NCI-H2029 treated with DMSO at 0.1 percent for 48 hours (cell line): ENCODE results near the gene RPS6KA2.

Source experiments
- DNase-seq: peaks from one replicate; lab custom pipeline; 2025; lab: John Stamatoyannopoulos, UW

The RPS6KA2 gene

DNA sequence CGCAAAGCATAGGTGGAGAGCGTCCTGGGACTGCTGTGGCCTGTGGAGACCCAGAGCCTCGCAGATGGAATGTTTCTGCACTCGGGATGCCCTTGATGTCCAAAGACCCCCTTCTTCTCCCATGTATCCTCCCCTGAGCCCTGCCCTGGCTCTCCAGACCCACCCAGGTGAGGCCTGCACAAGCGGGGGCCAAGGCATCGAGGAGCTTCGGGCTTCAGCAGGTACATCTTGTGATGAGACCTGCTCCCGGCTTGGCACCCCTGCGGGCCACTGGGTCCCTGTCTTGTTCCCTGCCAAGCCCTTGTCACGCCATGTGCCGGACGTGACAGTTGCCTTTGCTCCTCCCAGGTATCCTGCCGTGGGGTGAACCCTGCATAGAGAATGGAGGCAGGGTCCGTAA is 125.8 kb downstream of the RPS6KA2 start:
- no peak for DNase-seq

DNA sequence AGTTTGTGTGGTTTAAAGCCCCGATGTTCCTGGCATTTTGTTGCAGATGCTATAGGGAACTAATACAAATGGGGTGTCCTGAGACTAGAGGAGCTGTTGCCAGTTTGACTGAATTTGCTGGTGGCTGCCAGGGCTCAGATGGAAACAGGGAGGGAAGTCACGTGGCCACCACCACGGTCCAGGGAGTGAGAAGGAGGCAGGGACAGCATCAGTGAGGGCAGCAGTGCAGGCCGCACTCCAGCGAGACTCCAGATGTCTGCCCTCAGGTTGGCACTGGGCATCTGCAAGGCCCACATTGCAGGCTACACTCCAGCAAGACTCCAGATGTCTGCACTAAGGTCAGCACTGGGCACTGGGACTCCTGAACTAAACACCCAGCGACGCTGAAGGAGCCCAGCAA is 126.8 kb downstream of the RPS6KA2 start:
- DNase-seq, result no peak

DNA sequence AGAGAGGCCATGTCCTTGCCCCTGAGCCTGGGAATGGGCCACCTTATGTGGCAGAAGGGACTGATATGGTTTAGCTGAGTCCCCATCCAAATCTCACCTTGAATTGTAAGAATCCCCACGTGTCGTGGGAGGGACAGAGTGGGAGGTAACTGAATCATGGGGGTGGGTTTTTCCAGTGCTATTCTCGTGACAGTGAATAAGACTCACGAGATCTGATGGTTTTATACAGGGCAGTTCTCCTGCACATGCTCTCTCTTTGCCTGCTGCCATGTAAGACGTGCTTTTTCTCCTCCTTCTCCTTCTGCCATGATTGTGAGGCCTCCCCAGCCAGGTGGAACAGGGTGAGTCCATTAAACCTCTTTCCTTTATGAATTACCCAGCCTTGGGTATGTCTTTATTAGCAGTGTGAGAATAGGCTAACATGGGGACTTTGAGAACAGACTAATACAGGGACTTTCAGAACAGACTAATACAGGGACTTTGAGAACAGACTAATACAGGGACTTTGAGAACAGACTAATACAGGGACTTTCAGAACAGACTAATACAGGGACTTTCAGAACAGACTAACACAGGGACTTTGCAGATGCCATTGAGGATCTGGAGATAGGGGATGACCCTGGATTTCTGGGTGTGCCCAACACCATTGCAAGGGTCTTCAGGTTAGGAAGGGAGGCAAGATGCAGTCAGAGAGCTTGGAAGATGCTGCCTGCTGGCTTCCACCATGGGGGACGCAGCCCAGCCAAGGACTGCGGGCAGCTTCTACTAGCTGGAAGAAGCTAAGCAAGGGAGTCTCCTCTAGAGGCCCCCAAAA is 127.5 kb downstream of the RPS6KA2 start:
- DNase-seq, result no peak

DNA sequence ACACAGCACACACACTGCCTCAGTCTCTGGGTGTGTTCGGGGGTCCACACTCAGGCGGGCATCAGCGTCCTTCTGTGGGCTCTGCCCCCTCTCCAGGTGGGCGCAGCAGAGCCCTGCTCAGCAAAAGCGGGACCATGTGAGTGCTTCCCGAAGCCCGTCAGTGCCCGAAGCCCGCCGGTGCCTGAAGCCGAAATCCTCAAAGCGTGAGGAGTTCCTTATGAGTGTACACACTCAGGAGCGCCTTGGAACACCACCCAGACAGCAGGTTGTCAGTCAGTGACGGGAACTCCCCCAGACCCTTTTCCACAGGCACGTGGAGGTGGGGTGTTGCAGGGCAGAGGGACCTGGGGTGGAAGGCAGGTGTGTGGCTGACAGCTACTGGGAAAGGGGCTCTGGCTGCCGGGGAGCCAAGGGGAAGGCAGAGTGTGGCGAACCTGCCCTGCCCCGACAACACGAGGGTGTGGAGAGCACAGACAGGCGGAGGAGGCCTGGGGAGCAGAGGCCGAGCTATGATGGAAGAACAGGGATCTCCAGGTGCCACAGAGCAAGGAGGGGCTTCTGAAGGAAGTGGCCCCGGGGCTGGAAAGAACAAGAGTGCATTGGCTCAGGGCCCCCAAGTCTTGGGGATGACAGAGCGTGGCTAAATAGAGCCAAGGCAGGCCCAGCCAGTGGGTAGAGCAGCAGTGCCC is 128.2 kb downstream of the RPS6KA2 start:
- DNase-seq, result no peak

DNA sequence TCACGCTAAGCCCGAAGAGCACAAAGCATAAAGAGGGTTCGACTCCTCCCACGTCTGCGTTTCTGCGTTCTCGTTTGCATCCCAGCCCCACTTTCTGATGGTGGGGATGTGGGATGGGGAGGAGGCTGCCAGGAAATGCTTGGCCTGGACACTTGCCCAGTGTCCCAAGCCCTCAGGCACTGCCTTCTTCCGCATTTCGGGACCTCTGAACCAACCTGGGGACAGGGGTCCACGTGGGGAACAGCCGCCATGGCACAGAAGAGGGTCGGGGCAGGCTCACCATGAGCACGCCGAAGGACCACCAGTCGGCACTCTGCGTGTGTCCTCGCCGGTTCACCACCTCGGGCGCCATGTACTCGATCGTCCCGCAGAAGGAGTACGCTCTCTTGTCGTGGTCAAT is 128.8 kb downstream of the RPS6KA2 start:
- DNase-seq, result no peak

DNA sequence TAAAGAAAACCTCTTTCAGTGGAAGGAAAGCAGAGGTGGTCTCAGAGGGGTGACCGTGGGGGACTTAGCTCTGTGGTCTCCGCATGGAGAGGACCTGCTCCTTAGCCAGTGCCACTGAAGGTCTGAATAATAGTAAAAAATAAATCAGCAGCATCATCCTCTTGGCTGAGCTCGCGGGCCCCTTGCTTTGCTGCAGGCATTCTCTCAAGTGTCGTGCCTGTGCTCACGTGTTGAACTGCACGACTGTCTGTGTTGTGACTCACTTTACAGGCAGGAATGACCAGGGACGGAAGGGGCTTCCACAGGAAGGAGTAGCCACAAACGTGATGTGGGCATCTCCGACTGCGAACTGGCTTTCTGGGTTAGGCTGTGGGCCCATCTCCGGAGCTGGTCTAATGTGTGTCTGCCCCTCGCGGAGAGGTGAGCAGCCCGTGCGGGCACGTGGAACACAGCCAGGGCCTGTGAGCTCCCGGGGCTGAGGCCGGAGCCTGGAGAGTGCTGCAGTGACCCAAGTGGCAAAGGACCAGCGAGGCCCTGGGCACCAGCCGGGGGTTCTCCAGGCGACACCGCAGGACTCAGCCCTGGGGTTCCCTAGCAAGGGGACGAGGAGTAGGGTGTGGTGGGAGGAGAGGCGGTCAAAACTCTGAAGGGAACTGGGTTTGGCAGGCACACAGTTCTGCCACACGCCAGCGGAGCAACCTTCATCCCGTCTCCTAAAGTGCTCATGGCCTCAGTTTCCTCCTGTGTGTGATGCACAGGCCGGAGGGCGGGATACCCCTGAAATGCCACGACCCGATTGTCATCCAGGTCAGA is 129.8 kb downstream of the RPS6KA2 start:
- DNase-seq, result no peak

DNA sequence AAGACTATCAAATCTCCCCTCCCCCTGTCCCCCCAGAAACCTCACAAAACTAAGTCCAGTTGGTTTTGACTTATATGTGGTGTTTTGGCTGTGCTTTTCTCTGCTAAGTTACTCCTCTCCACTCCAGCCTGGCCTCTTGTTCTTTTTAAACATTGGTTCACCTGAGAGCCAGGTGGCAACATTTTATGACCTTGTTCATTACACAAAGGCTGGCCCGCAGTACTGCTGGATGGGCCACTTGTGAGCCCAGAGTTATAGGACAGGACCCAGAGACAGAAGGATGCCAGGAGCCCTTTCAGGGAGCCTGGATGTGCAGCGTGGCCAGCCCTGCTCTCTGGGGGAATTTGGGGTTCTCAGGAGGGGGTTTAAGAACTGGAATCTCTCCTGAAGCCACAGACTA is 130.6 kb downstream of the RPS6KA2 start:
- DNase-seq, result peak; percentile 13

DNA sequence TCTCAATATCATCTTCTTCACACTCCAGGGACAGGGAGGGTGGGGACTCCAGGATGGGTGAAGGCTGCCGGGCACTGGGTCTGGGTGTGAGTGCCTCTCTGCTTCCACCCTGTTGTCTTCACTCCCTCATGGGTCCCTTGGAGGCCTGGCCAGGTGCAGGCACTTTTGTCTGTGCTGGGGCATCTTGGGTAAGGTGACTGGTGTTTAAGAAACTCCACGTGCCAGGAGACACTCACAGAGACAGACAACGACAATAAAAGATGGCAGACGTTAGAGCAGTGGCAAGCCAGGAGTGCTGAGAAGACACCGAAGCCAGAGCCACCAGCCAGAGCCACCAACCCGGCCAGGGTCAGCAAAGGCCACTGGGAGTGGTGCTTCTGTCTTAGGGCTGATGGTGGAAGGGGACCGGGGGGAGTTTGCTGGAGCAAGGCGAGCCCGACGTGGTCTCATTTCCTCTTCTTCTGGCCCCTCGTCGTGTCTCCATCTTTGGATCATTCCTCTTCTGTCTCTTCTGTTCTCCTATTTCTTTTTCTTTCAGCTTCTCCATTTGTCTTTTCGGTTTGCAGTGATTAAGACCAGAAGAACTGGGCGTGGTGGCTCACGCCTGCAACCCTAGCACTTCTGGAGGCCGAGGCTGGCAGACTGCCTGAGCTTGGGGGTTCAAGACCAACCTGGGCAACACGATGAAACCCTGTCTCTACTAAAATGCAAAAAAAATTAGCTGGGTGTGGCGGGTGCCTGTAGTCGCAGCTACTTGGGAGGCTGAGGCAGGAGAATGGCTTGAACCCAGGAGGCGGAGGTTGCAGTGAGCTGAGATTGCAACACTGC is 131.3 kb downstream of the RPS6KA2 start:
- no peak for DNase-seq

DNA sequence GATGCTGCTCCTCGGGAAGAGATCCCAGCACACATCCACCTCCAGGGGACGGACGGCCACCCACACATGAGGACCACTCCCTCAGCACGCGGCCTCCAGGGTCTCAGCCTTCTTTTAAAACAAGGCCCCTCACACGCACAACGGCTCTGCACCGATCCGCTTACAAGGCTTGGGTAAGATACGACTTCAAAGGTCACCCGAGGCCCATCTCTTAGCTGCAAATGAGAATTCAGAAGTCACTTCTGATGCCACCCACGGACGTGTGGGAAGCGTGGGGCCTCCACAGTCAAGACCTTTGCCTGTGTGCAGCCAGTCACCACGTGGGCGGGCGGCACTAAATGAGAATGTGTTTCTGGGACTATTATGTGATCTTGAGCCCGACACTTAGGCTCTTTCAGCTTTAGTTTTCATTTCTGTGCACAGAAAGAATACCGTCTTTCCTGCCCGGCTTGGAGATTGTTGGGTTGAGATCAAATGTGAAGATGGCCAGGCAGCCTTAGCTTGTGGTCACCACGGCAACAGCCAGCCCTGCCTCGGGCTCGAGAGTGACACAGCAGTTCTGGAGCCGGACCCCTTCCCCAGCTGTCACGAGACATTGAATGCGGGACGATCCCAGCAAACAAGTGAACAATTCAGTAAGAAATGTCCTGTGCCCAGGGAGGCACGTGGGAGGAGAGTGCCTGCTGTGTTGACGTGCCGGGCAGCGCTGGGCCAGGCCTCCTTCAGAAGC is 132.1 kb downstream of the RPS6KA2 start:
- DNase-seq, result no peak

DNA sequence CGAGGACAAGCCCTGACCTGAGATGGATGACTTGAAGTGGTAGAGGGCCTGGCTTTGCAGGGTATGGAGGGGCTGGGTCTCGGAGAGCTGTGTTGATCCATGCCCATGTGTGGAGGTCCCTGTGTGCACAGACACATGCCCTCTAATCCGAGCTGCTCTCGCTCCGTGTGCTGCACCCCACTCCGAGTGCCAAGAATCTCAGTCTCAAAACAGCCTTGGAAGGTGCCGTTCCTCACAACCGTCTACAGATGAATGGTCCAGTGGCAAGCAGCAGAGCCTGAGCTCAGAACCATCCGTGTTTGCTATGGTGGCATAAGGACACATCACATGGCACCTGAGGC is 133.0 kb downstream of the RPS6KA2 start:
- no peak for DNase-seq

DNA sequence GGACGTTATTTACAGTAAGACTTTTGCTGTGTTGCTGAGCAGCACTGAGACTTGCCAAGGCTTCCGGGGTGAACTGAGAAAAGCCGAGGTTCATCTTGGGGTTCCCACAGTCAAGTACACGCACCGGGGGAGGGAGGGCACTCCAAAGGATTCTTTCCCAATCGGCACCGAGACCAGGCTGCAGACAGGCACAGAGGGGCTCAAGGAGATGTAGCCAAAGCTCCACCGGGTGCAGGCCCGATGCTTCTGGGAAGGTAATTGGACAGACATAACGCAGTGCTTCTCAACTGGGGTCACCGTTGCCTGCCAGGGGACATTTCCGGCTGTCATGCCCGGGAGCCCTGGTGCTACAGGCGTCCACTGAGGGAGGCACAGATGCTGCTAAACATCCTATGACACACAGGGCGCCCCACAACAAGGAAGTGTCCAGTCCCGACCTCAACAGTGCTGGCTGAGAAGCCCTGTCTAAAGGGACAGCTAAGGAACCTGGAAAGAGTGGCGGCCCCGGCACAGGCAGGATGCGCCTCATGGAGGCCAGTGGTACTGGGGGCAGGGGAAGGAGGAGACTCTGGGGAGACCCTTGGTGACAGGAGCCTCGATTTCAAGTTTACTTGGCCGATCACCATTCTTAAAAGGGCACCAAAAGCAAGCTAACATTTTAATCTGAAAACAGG is 133.5 kb downstream of the RPS6KA2 start:
- DNase-seq, result no peak

DNA sequence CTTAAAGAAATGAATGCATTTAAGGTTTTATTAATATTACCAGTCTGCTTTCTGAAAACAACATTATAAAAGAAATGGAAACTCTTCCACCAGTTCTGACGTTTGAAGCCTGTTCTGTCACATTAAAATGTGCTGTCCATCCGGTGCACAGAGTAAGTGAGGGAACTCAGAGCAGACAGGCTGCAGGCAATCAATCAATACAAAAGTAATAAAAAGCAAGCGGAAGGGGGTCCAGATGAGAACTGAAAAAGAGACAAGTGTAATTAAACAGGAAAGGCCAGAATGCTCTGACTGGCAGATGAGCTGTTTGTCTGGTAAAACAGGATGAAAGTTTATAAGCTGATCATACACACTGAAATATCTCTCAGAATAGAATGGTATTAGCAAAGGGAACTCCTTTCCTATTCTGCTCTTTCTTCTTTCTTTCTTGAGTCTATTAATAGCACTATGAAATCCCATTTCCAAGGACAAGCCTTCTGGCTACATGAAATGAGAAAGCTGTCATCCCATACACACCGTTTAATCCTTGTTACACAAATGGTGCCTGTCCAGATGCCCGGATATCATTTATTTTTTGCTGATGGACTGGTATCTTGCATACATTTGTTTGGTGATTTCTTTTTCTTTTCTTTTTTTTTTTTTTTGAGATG is 134.8 kb downstream of the RPS6KA2 start:
- no peak for DNase-seq

DNA sequence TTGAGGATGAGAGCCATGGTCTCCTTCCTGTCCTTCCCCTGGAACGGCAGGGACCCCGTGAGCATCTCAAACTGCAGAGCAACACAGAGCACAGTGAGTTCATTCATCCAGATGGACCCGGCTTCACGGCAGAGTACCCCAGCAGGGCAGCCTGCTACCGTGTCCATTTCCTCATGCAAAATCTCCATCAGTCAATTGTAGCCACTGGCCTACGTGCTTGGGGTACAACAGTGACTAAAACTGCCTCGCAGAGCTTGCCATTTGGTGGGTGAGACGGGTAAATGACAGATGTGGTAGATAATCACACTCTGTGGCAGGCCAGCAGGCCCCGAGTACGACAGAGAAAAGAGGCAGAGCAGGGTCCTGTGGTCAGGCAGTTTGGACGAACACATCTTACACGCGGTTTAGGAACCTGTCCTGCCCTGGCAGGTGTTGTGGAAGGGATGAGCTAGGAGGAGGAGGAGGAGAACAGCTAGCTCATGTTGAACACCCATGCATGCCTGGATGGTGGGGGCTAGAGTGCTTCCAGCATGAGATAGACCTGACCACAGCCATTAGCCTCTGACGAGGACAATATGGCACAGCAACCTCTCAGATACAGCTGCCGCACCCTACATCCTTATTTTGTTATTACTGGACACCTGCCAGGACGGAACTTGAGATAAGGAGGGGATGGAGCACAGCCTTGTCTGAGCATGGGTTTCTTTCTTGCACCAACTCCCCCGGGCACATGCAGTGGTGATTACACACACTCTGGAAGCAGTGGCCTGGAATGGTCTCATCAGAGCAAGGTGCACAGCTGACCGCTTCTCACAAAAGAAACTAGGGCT is 136.2 kb downstream of the RPS6KA2 start:
- peak; percentile 37 for DNase-seq

DNA sequence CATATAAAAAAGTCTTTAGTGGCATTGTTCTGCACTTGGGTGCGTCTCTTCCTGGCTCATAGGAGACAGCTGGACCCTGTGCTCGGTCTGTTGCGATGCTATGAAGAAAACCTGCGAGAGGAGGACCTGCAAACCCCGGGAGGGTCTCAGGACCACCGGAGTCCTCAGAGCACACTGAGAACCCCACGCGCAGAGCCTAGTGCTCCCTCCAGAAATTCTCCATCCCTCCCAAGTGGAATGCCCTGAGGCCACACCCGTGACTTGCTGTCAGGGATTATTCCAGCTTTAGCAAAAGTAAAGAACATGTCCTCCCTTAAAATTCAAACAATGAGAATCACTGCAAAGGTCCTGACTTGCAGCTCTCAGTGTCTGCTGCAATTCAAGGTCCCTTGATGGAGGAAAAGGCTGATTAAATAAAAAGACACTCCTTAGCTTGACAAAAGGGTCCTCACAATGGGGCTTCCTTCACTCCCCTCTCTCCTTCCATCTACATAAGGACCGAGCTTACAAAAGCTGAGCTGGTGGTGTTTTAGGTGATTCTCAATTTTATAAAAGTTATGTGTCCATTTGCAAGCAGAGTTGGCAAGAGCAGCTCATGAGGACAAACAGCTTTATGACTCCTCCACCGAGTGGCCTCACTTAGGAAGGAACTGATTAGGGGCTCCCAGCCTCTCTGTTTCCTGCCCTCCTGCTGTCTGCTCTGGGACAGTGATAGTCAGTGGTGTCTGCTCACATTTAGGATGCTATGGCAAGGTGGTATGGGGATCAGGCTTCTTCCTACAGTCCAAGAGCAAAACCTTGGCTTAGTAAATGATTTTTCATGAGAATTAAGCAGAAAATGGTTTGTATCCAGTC is 137.5 kb downstream of the RPS6KA2 start:
- no peak for DNase-seq

DNA sequence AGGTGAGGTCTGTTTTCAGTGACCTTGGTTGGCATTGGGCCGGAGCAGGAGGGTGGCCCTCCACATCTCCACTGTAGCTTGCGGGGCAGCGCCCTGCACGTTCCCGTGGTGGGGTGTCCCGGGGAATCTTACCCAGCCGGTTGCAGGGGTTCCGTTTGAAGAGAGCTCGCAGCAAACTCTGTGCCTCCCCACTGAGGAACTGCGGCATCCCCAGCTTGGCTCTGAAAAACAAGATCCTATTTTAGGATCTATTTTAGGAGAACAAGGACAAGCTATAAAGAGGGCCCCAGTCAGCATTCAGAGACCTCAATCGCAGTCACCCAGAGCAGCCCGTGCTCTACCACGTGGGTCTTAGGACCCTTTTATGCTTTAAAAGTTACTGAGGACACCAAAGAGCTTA is 138.3 kb downstream of the RPS6KA2 start:
- DNase-seq, result no peak

DNA sequence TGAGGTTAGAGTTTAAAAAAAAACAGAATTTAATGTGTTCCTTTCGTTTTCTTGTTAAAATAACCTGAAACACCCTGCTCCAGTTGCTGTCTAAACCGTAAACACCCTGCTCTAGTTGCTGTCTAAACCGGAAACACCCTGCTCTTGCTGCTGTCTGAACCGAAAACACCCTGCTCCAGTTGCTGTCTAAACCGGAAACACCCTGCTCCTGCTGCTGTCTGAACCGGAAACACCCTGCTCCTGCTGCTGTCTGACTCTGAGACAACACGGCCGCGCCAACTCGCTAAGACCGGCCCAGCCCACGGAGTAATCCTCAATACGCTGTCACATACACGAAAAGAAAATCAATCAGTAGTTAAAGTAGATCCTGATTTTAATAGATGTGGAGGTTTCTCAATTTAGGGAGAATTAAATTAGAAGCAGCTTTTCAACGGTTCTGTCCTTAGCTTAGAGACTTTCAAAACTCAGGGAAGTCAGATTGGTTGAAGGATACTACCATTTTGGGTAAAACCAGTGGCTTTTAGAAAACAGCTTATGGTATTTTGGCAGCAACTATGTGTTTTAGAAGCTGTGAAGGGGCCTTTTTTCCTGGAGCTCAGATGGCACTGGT is 138.9 kb downstream of the RPS6KA2 start:
- no peak for DNase-seq

DNA sequence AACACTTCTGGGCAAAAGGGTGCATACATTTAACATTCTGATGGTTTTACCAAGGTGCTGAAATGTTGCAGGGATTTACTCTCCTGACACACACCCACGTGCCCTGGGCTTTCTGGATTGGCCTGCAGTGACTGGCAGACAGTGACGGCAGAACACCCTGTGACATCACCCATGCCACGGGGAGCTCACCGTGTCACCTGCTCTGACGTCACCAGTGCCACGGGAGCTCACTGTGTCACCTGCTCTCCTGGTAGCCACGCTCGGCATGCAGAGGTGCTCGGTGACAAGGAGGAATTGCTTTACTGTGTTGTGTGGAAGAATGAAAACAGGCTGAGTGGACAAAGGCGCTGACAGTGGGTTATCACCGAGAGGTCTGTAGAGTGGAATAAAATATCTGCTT is 139.9 kb downstream of the RPS6KA2 start:
- no peak for DNase-seq

DNA sequence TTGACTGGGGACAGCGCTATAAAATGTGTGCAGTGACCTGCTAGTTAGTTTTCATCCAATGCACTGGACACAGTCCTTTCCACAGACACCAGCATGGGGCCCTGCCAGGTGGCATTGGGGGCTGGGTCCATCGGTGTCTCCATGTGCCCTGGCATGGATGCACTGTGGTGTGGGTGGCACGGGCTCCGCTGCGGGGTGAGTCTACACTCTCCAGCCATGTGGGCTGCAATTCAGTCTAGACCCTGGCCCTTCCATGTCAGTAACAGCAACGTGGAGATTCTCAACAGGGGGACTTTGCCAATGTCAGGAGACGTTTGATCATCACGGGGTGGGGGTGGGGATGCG is 140.5 kb downstream of the RPS6KA2 start:
- no peak for DNase-seq
